Activated T-cell treated with anti-CD3 and anti-CD28 coated beads for 48 hours (primary cell): ENCODE data around the gene TNNT3.
"Not testable (repeated sequence)": the region's sequence is repeated elsewhere in the genome, so short reads cannot be mapped to it uniquely, and the experiment has no call there.

Experiments used
- DNase-seq: peaks from one replicate; pipeline ENCODE4 v3.0.0-alpha.2; 2020; ENCODE audit warnings: low read depth

The TNNT3 gene

GRCh38 chr11:1935156-1936071, 15.9 kb downstream of the TNNT3 start:
- DNase-seq = no peak

- DNase-seq = no peak
Measured at GRCh38 chr11:1936072-1936780, 16.7 kb downstream of the TNNT3 start.

- no peak for DNase-seq
Measured at GRCh38 chr11:1936781-1937615, 17.5 kb downstream of the TNNT3 start.

- no peak for DNase-seq
Measured at GRCh38 chr11:1937616-1938342, 18.3 kb downstream of the TNNT3 start.

- no peak for DNase-seq
Measured at GRCh38 chr11:1938343-1939005, 19.0 kb downstream of the TNNT3 start.

GRCh38 chr11:1939006-1939625, 19.6 kb downstream of the TNNT3 start:
- DNase-seq = no peak

GRCh38 chr11:1939788-1940187, 20.3 kb downstream of the TNNT3 start:
- DNase-seq = not testable (repeated sequence)

GRCh38 chr11:1942558-1943260, 23.2 kb downstream of the TNNT3 start:
- no peak for DNase-seq

- no peak for DNase-seq
Measured at GRCh38 chr11:1943576-1943975, 24.1 kb downstream of the TNNT3 start.

GRCh38 chr11:1943977-1944376, 24.5 kb downstream of the TNNT3 start:
- DNase-seq = no peak

- peak; percentile 53 for DNase-seq
Measured at GRCh38 chr11:1946812-1947484, 27.4 kb downstream of the TNNT3 start, which contains the start of gene MRPL23. TSS of gene MRPL23 (plus strand) at chr11:1947332. CDS start at chr11:1947363, 31 bp downstream.

GRCh38 chr11:1947592-1948237, 28.2 kb downstream of the TNNT3 start:
- DNase-seq = no peak

- no peak for DNase-seq
Measured at GRCh38 chr11:1948389-1948788, 28.9 kb downstream of the TNNT3 start.

- no peak for DNase-seq
Measured at GRCh38 chr11:1949302-1949701, 29.8 kb downstream of the TNNT3 start.

- no peak for DNase-seq
Measured at GRCh38 chr11:1949922-1950321, 30.4 kb downstream of the TNNT3 start.

GRCh38 chr11:1952806-1953482, 33.4 kb downstream of the TNNT3 start:
- no peak for DNase-seq

GRCh38 chr11:1953489-1954266, 34.2 kb downstream of the TNNT3 start:
- DNase-seq = no peak
